BJ (cell line): Measurements from ENCODE around the gene ERC1. TPM values are rescaled to one million over a fixed set of nuclear protein-coding genes. Genes with fewer than 3 reads are reported as not detected.

ENCODE experiments used
- CTCF ChIA-PET: fragments of 350-600 bp; formaldehyde crosslinking; extraction: SDS; loops from one replicate; lab custom pipeline; 2021; ENCODE audit warnings: antibody characterized with exemption, inconsistent platforms; lab: Yijun Ruan, JAX
- POLR2A ChIA-PET: fragments of 300-600 bp; sonication (Branson Sonifier 250); formaldehyde crosslinking; extraction: SDS; loops from one replicate; lab custom pipeline; 2021; ENCODE audit warnings: antibody characterized with exemption; lab: Charles Lee
- DNase-seq: peaks from one replicate; pipeline ENCODE4 v3.0.0-alpha.2; 2011; ENCODE audit warnings: low read depth
- H3K27me3 ChIP-seq: 2 replicates; pipeline ENCODE4 v1.6.0; 2011; ENCODE audit warnings: low read length; ENCODE audit not compliant: control insufficient read depth, insufficient read depth
- H3K36me3 ChIP-seq: 2 replicates; pipeline ENCODE4 v1.5.1; 2011; ENCODE audit warnings: low read length; ENCODE audit not compliant: control insufficient read depth, insufficient read depth
- H3K4me3 ChIP-seq: 2 replicates; pipeline ENCODE4 v1.5.1; 2011; ENCODE audit warnings: low read depth, mild to moderate bottlenecking, control low read depth, low read length
- polyA plus RNA-seq: library from polyadenylated mRNA; depleted of rRNA; stranded (reverse); fragments of >200 nt; gene quantifications from 2 replicates; pipeline ENCODE4 v1.2.3, GENCODE V29; 2011
- TF ChIP-seq, protein P1 (sequence below): IDR thresholded peaks from 2 replicates; pipeline ENCODE4 v1.5.1; 2011; ENCODE audit warnings: low read depth, mild to moderate bottlenecking, control low read depth, inconsistent platforms, low read length, moderate library complexity; ENCODE audit not compliant: insufficient read depth

Gene ERC1
- polyA plus RNA-seq, 1 experiment = 14.5 TPM

DNA sequence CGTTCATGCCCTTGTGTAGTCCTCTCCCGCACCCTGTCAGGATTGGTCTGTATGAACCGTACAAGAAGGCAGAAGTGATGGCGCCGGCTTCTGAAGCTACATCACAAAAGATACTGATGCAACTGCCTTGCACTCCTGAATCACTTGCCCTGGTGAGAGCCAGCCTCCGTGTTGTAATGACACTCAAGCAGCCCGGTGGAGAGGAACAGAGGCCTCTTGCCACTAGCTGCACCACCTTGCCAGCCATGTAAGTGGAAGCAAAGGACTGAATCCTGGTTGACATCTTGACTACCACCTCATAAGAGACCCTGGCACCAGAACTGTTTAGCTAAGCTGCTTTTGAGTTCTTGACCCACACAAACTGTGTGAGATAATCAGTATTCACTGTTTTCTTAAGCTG is 266.0 kb downstream of the ERC1 start:
- ChIA-PET CTCF (interaction anchor here (0.8 kb wide), 1 partner anchor 139 kb away, joined by 3 read pairs; no protein-coding TSS in a partner anchor), POLR2A (no interaction called here)
- TF ChIP-seq, protein P1, sequence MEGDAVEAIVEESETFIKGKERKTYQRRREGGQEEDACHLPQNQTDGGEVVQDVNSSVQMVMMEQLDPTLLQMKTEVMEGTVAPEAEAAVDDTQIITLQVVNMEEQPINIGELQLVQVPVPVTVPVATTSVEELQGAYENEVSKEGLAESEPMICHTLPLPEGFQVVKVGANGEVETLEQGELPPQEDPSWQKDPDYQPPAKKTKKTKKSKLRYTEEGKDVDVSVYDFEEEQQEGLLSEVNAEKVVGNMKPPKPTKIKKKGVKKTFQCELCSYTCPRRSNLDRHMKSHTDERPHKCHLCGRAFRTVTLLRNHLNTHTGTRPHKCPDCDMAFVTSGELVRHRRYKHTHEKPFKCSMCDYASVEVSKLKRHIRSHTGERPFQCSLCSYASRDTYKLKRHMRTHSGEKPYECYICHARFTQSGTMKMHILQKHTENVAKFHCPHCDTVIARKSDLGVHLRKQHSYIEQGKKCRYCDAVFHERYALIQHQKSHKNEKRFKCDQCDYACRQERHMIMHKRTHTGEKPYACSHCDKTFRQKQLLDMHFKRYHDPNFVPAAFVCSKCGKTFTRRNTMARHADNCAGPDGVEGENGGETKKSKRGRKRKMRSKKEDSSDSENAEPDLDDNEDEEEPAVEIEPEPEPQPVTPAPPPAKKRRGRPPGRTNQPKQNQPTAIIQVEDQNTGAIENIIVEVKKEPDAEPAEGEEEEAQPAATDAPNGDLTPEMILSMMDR = no peak
- H3K27me3 ChIP-seq = no peaks in the 10 kb centered on the region
- H3K4me3 ChIP-seq = no peak overlapping the region
- H3K36me3 ChIP-seq = no peaks in the 10 kb centered on the region
- no peak for DNase-seq

DNA sequence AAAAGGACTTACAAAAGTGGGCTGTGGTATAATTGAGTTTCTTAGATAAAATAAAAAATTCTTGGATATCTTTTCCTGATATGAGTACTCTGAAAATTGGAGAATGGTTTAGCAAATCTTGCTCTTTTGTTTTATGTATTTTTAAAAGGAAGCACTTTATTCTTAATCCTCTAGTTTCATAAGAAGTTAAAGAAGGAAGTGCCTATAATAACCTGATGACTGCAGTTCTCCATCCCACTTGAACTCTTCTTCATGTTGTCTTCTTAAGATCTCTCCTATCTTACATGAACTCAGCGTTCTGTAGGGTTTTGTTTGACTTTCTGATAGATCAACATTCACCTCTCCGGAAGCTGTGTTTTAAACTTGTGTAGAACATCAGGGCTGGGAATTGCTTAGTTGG is 271.0 kb downstream of the ERC1 start:
- Histone ChIP-seq H3K36me3 (no peaks in the 10 kb centered on the region), H3K27me3 (no peaks in the 10 kb centered on the region), H3K4me3 (no peak overlapping the region)
- ChIA-PET POLR2A (no interaction called here), CTCF (no interaction called here)
- TF ChIP-seq, protein P1 = no peak
- no peak for DNase-seq

DNA sequence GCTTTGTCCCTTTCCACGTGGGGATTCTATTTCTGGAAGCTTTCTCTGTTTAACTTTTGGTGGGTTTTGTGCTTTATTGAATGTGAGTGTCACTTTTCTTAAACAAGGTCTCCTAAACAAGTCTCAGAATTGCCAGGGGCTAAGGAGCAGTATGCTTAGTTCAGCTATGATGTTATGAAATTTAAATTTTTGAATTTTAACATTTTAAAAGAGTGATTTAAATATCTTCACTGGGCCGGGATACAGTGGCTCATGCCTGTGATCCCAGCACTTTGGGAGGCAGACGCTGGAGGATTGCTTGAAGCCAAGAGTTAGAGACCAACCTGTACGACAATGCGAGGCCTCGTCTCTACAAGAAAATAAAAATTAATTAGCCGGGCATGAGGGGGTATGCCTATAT is 276.2 kb downstream of the ERC1 start:
- no peaks in the 10 kb centered on the region for H3K36me3 ChIP-seq
- no peaks in the 10 kb centered on the region for H3K27me3 ChIP-seq
- CTCF ChIA-PET = interaction anchor here (1.5 to 2.0 kb wide), 2 partner anchors 17 to 316 kb away, joined by 4 to 6 read pairs; no protein-coding TSS in a partner anchor
- POLR2A ChIA-PET = no interaction called here
- TF ChIP-seq, protein P1 = no peak
- DNase-seq = no peak
- no peak overlapping the region for H3K4me3 ChIP-seq

DNA sequence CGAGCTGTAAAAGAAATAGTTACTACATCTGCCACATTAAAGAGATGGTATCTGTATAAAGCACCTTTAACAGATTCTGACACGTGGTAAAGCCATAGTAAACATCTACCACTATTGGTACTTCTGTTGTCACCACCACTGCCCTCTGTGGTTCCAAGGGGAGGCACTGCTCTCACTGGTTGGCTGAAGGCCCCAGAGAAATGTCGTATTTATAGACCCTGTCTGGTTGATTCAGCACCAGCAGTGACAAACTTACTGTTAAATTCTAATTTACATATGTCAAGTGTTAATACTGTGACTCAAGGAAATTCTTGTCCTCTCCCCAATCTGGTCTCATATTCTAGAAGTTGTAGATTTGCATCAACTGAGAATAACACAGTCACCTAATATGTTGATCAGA is 281.1 kb downstream of the ERC1 start:
- Histone ChIP-seq H3K36me3 (no peaks in the 10 kb centered on the region), H3K27me3 (no peaks in the 10 kb centered on the region), H3K4me3 (no peak overlapping the region)
- TF ChIP-seq, protein P1 = no peak
- DNase-seq = no peak
- ChIA-PET CTCF (interaction anchor here (1.2 kb wide), 1 partner anchor 311 kb away, joined by 4 read pairs; no protein-coding TSS in a partner anchor), POLR2A (no interaction called here)

DNA sequence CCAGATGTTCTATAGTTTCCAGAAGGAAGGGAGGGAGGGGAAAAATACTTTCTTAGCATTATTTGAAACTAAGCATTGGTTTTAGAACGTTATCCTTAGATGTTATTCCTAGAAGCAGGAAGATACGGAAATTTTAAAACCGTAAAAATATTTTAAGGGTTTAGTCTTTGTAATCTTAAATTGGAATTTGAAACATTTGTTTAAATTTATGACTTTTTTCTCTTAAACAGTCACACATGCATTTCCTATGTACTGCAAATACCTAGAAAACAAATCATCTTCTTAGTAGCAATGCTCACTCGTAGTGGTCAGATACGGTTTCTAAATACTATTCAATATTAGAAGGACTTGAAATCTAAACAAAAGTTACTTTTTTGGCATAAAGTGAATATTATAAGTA is 282.0 kb downstream of the ERC1 start:
- ChIA-PET CTCF (no interaction called here), POLR2A (interaction anchor here (0.6 kb wide), 1 partner anchor 46 kb away, joined by 18 read pairs; no protein-coding TSS in a partner anchor)
- DNase-seq = peak; percentile 19
- TF ChIP-seq, protein P1 = no peak
- Histone ChIP-seq H3K36me3 (no peaks in the 10 kb centered on the region), H3K27me3 (no peaks in the 10 kb centered on the region), H3K4me3 (no peak overlapping the region)
